A673 (cell line): ENCODE data around the gene GATAD2B. TPM values are rescaled to one million over a fixed set of nuclear protein-coding genes. Genes with fewer than 3 reads are reported as not detected.

ENCODE experiments used
- BruUV-seq: library from RNA; stranded (reverse); fragments of 400-500 nt; replicated peaks from 2 replicates; lab custom pipeline; 2021; lab: Mats Ljungman, UMichigan
- CTCF ChIA-PET: fragments of 300-600 bp; sonication (Branson Sonifier 250); formaldehyde crosslinking; loops from one replicate; lab custom pipeline; 2022; ENCODE audit warnings: antibody characterized with exemption; lab: Charles Lee
- POLR2A ChIA-PET: fragments of 300-600 bp; sonication (Branson Sonifier 250); formaldehyde crosslinking; loops from one replicate; lab custom pipeline; 2022; ENCODE audit warnings: antibody characterized with exemption; ENCODE audit not compliant: low non-redundant PET; lab: Charles Lee
- DNase-seq: peaks from one replicate; pipeline ENCODE4 v3.0.0-alpha.2; 2015; ENCODE audit warnings: low spot score
- H3K27ac ChIP-seq: fragments of 200-600 bp; sonication (generic); 2 replicates; pipeline ENCODE4 v1.5.1; 2016; ENCODE audit warnings: mixed run types, low read depth, mild to moderate bottlenecking, mixed read lengths, antibody characterized with exemption, low read length; ENCODE audit not compliant: poor library complexity, severe bottlenecking
- H3K27me3 ChIP-seq: fragments of 200-600 bp; sonication (generic); replicated peaks from 2 replicates; pipeline ENCODE4 v1.6.1; 2017; ENCODE audit warnings: mixed run types, low read depth, mild to moderate bottlenecking, mixed read lengths, antibody characterized with exemption, low read length; ENCODE audit not compliant: insufficient read depth, poor library complexity
- H3K36me3 ChIP-seq: fragments of 200-600 bp; sonication (generic); 2 replicates; pipeline ENCODE4 v1.6.1; 2016; ENCODE audit warnings: mixed run types, mild to moderate bottlenecking, mixed read lengths, antibody characterized with exemption, low read length; ENCODE audit not compliant: insufficient read depth, poor library complexity, severe bottlenecking
- H3K4me1 ChIP-seq: fragments of 200-600 bp; sonication (generic); 2 replicates; pipeline ENCODE4 v1.6.1; 2017; ENCODE audit warnings: mixed run types, mild to moderate bottlenecking, mixed read lengths, antibody characterized with exemption, low read length; ENCODE audit not compliant: insufficient read depth, poor library complexity, severe bottlenecking
- H3K4me3 ChIP-seq: fragments of 200-600 bp; sonication (generic); 2 replicates; pipeline ENCODE4 v1.5.1; 2016; ENCODE audit warnings: low read depth, mixed run types, mild to moderate bottlenecking, mixed read lengths, low read length; ENCODE audit not compliant: poor library complexity, severe bottlenecking
- H3K9me3 ChIP-seq: fragments of 200-600 bp; sonication (generic); 2 replicates; pipeline ENCODE4 v1.6.1; 2016; ENCODE audit warnings: mixed run types, low read depth, mild to moderate bottlenecking, mixed read lengths, antibody characterized with exemption, low read length; ENCODE audit not compliant: poor library complexity, severe bottlenecking
- EZH2 ChIP-seq: fragments of 200-600 bp; sonication (generic); IDR thresholded peaks from 2 replicates; pipeline ENCODE4 v1.6.1; 2017; ENCODE audit warnings: borderline replicate concordance, low read depth, mild to moderate bottlenecking, mixed read lengths, antibody characterized with exemption, low read length; ENCODE audit not compliant: poor library complexity, severe bottlenecking
- intact Hi-C: fragments of 100-400 bp; cut with micrococcal nuclease; formaldehyde crosslinking; loops from one replicate; pipeline ENCODE4 v1.10.0; 2022; ENCODE audit not compliant: unreplicated experiment
- total RNA-seq: library from RNA; stranded (reverse); gene quantifications from 2 replicates; pipeline ENCODE4 v1.2.3, GENCODE V29; 2021
- TF ChIP-seq, protein P1 (sequence below): fragments of 300-800, 200-600 bp; sonication (generic); conservative IDR thresholded peaks from 2 replicates; pipeline ENCODE4 v1.5.1; 2017; ENCODE audit warnings: low read depth, mild to moderate bottlenecking, antibody characterized with exemption, low read length, moderate library complexity, mixed read lengths

GATAD2B gene
- total RNA-seq, 1 experiment from 2014 or later = 58.8 TPM

DNA sequence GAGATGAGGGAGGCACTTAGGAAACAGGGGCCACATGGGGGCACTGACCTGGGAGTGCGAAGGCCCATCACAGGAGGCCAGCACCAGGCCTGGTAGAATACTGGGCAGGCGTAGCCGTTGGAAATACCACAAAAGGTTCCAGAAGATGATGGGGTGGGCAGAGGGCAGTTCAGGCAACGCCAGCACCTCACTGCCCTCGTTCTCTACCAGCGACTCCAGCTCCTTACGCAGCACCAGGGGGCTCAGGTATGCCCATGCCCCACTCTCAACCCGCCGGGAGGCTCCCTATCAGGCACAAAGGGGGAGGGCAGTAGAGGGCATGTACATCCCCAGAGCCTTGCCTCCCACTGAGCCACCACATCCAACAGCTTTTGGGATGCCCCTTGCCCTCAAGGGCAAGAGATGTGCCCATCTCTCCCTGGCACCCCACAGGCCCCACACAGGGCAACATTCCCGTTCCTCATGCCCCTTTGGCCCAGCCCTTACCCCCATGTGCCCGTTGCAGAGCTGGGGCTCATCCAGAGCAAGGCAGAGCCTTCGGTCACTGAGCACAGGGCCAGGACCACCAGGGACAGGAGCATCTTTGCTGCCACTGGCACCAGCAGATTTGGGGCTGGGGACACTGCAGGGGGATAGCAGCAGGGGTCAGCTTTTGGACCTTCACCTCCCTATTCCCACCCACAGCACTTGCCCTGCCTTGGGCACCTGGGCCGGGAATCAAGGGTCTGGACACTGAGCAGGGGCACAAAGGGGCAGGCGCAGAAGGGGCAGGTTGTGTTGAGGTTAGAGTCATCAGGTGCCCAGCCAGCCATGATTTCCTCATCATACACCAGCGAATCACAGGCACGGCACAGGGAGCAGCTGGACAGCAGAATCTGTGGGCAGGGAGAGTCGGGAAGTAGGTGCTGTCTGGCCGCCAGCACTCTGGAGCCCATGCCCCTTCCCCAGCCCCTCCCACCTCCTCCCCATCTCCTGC lies 9.7 kb upstream of the GATAD2B start:
- TF ChIP-seq, protein P1, sequence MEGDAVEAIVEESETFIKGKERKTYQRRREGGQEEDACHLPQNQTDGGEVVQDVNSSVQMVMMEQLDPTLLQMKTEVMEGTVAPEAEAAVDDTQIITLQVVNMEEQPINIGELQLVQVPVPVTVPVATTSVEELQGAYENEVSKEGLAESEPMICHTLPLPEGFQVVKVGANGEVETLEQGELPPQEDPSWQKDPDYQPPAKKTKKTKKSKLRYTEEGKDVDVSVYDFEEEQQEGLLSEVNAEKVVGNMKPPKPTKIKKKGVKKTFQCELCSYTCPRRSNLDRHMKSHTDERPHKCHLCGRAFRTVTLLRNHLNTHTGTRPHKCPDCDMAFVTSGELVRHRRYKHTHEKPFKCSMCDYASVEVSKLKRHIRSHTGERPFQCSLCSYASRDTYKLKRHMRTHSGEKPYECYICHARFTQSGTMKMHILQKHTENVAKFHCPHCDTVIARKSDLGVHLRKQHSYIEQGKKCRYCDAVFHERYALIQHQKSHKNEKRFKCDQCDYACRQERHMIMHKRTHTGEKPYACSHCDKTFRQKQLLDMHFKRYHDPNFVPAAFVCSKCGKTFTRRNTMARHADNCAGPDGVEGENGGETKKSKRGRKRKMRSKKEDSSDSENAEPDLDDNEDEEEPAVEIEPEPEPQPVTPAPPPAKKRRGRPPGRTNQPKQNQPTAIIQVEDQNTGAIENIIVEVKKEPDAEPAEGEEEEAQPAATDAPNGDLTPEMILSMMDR = no peak
- TF ChIP-seq EZH2 = no peak
- H3K27me3 ChIP-seq = no peaks in the 10 kb centered on the region
- H3K27ac ChIP-seq = no peak overlapping the region
- H3K4me1 ChIP-seq = peaks cover 15% of the 10 kb centered on the region
- POLR2A ChIA-PET = no interaction called here
- peaks cover 16% of the 10 kb centered on the region for H3K36me3 ChIP-seq
- CTCF ChIA-PET = no interaction called here
- no peak for DNase-seq
- no peaks in the 10 kb centered on the region for H3K9me3 ChIP-seq
- H3K4me3 ChIP-seq = no peak overlapping the region
- BruUV-seq = no TSS peak
- intact Hi-C loops = no loop called here

DNA sequence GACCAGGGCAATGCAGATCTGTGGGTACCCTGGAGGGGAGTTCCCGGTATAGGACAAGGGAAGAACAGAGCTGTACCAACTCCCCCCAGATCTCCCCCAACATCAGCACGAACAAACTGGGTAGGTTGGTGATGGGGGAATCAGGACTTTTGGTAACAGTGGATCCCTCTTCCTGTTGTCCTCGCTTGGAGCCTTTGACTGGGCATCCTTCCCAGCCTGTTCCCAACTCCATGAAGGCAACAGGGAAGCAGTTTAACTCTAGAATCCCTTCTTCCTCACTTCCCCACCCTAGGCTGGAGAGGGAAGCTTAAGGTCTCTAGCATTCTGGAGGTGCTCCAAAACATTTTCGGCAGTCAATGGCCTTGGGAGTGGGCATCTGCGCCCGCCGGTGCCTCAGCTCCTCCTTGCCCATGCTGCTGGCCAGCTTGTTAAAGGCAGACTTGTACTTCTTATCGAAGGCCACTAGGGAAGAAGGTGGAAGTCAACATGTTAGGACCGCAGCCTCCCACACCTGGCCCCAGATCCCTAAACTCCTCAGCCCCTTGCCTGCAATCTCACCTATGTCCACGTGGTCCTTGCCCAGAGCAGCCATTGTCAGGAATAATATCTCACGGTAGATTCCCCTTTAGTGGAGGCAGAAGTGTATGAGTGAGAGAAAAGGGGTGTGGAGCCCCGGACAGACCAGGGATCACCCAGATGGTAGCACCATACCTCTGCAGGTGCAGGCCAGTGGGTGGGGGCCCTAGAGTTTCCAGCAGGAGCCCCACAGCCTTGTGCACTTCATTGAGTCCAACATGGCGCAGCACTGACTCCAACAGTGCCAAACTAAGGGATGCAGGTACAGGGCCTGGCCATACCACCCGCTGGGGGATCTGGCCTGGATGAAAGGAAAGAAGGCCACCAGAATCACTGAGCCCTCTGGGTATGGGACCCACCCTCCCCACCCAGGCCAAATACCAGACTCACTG lies 7.5 kb upstream of the GATAD2B start:
- intact Hi-C loops = no loop called here
- POLR2A ChIA-PET = no interaction called here

DNA sequence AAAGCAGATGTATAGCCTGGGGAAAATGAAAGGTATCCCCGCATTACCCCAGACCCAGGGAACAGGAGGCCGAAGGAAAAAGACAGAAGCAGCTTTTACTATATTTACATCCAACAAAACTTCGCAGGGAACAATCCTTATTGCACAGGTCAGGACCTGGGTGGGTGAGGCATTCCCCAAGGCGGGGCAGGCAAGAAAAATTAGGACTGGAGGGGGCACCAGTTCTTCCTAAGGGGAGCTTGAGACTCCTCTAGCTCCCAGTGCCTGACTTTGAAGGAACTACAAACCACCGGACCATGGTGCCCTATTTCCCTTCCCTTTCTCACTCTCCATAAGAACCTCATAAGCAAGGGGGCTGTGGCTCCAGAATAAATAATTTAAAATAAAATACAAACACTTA lies 6.7 kb upstream of the GATAD2B start:
- Histone ChIP-seq H3K9me3 (no peaks in the 10 kb centered on the region), H3K4me1 (peaks cover 15% of the 10 kb centered on the region), H3K27me3 (no peaks in the 10 kb centered on the region), H3K4me3 (no peak overlapping the region), H3K36me3 (peaks cover 7% of the 10 kb centered on the region), H3K27ac (peak overlapping the region; percentile 54)
- no peak for TF ChIP-seq EZH2
- TF ChIP-seq, protein P1 = no peak
- CTCF ChIA-PET = interaction anchor here (2.2 kb wide), 1 partner anchor 17 kb away, joined by 14 read pairs; the partner anchor contains the start of gene DENND4B
- no TSS peak for BruUV-seq
- POLR2A ChIA-PET = no interaction called here
- intact Hi-C loops = no loop called here
- no peak for DNase-seq

More for the DNA sequence above, 7.5 kb upstream of the GATAD2B start:
- Histone ChIP-seq H3K36me3 (peaks cover 7% of the 10 kb centered on the region), H3K27ac (no peak overlapping the region), H3K4me1 (peaks cover 15% of the 10 kb centered on the region), H3K9me3 (no peaks in the 10 kb centered on the region), H3K27me3 (no peaks in the 10 kb centered on the region), H3K4me3 (no peak overlapping the region)
- no peak for TF ChIP-seq EZH2
- TF ChIP-seq, protein P1 = no peak
- no peak for DNase-seq
- CTCF ChIA-PET = interaction anchor here (2.2 kb wide), 1 partner anchor 16 kb away, joined by 14 read pairs; the partner anchor contains the start of gene DENND4B
- no TSS peak for BruUV-seq
